GM19193 (cell line): ENCODE data around the gene SUPT4H1.

Experiments used
- POLR2A ChIP-seq: IDR thresholded peaks from 4 replicates; pipeline ENCODE4 v1.6.1; 2011; ENCODE audit not compliant: insufficient read depth, insufficient read length; ENCODE audit errors: extremely low read depth

Gene SUPT4H1

GRCh38 chr17:58330997-58331814 is 20.8 kb downstream of the SUPT4H1 start:
- TF ChIP-seq POLR2A, result no peak

- no peak for TF ChIP-seq POLR2A
Measured at GRCh38 chr17:58330538-58330996, 21.4 kb downstream of the SUPT4H1 start.

- no peak for TF ChIP-seq POLR2A
Measured at GRCh38 chr17:58329810-58330537, 22.0 kb downstream of the SUPT4H1 start.

- no peak for TF ChIP-seq POLR2A
Measured at GRCh38 chr17:58329035-58329809, 22.8 kb downstream of the SUPT4H1 start.

GRCh38 chr17:58328195-58329034 is 23.6 kb downstream of the SUPT4H1 start, which contains the start of gene TSPOAP1:
TSS of gene TSPOAP1 (minus strand) at chr17:58328795. CDS start at chr17:58327920, 875 bp downstream.
- no peak for TF ChIP-seq POLR2A

- TF ChIP-seq POLR2A, result no peak
Measured at GRCh38 chr17:58327363-58328194, 24.4 kb downstream of the SUPT4H1 start.

- no peak for TF ChIP-seq POLR2A
Measured at GRCh38 chr17:58326609-58327362, 25.2 kb downstream of the SUPT4H1 start.

- no peak for TF ChIP-seq POLR2A
Measured at GRCh38 chr17:58325976-58326468, 26.0 kb downstream of the SUPT4H1 start.

- TF ChIP-seq POLR2A, result no peak
Measured at GRCh38 chr17:58325289-58325726, 26.7 kb downstream of the SUPT4H1 start.

- no peak for TF ChIP-seq POLR2A
Measured at GRCh38 chr17:58324409-58325288, 27.4 kb downstream of the SUPT4H1 start.

GRCh38 chr17:58324056-58324408 is 28.0 kb downstream of the SUPT4H1 start:
- TF ChIP-seq POLR2A, result no peak

- no peak for TF ChIP-seq POLR2A
Measured at GRCh38 chr17:58323366-58324055, 28.5 kb downstream of the SUPT4H1 start.
